Astrocyte (in vitro differentiated cells and primary cell): ENCODE measurements around the gene EGR1. TPM values are rescaled to one million over a fixed set of nuclear protein-coding genes. Genes with fewer than 3 reads are reported as not detected.
A peak's percentile ranks its signal among the peaks of the same experiment; 100 is the strongest.

Experiments used
- DNase-seq: peaks from one replicate; pipeline ENCODE4 v3.0.0-alpha.2; 2010; ENCODE audit warnings: low read depth
- FAIRE-seq: peaks from 2 replicates; lab custom pipeline; 2011; peaks lifted over from hg19 to GRCh38; lab: Jason Lieb, UNC
- H2AFZ ChIP-seq: 2 replicates; pipeline ENCODE4 v1.6.0; 2012; ENCODE audit warnings: low read depth, low read length, inconsistent platforms
- H3K27ac ChIP-seq: 2 replicates; pipeline ENCODE4 v1.5.1; 2011; ENCODE audit warnings: low read depth, low read length, inconsistent platforms
- H3K27me3 ChIP-seq: 2 replicates; pipeline ENCODE4 v1.6.0; 2011; ENCODE audit warnings: low read length, inconsistent platforms; ENCODE audit not compliant: insufficient read depth
- H3K36me3 ChIP-seq: 2 replicates; pipeline ENCODE4 v1.5.1; 2011; ENCODE audit warnings: low read length, inconsistent platforms; ENCODE audit not compliant: insufficient read depth
- H3K4me1 ChIP-seq: 2 replicates; pipeline ENCODE4 v1.5.1; 2011; ENCODE audit warnings: low read length, inconsistent platforms; ENCODE audit not compliant: insufficient read depth
- H3K4me2 ChIP-seq: 2 replicates; pipeline ENCODE4 v1.6.0; 2012; ENCODE audit warnings: low read length, inconsistent platforms
- H3K4me3 ChIP-seq: 2 replicates; pipeline ENCODE4 v1.5.1; 2011; ENCODE audit warnings: low read depth, mild to moderate bottlenecking, low read length, inconsistent platforms; ENCODE audit not compliant: insufficient read depth
- H3K79me2 ChIP-seq: 2 replicates; pipeline ENCODE4 v1.6.0; 2012; ENCODE audit warnings: mild to moderate bottlenecking, low read length, inconsistent platforms; ENCODE audit not compliant: insufficient read depth
- H3K9ac ChIP-seq: 2 replicates; pipeline ENCODE4 v1.6.0; 2012; ENCODE audit warnings: mild to moderate bottlenecking, low read length, inconsistent platforms
- H3K9me3 ChIP-seq: 2 replicates; pipeline ENCODE4 v1.5.1; 2012; ENCODE audit warnings: low read depth, mild to moderate bottlenecking, low read length, inconsistent platforms; ENCODE audit not compliant: insufficient read depth
- H4K20me1 ChIP-seq: 2 replicates; pipeline ENCODE4 v1.6.0; 2012; ENCODE audit warnings: low read length, inconsistent platforms; ENCODE audit not compliant: insufficient read depth
- H3K27ac Mint-ChIP-seq: one replicate; pipeline ENCODE4 v1.8.0; 2021; ENCODE audit warnings: mild to moderate bottlenecking, mixed read lengths; ENCODE audit not compliant: unreplicated experiment
- H3K27me3 Mint-ChIP-seq: one replicate; pipeline ENCODE4 v1.8.0; 2021; ENCODE audit warnings: low read depth, mixed read lengths; ENCODE audit not compliant: unreplicated experiment
- H3K36me3 Mint-ChIP-seq: one replicate; pipeline ENCODE4 v1.8.0; 2021; ENCODE audit warnings: low read depth, mixed read lengths; ENCODE audit not compliant: unreplicated experiment
- H3K4me1 Mint-ChIP-seq: one replicate; pipeline ENCODE4 v1.8.0; 2021; ENCODE audit warnings: low read depth, mixed read lengths; ENCODE audit not compliant: unreplicated experiment
- H3K4me3 Mint-ChIP-seq: one replicate; pipeline ENCODE4 v1.8.0; 2021; ENCODE audit warnings: mild to moderate bottlenecking, moderate library complexity, mixed read lengths; ENCODE audit not compliant: unreplicated experiment
- H3K9me3 Mint-ChIP-seq: one replicate; pipeline ENCODE4 v1.8.0; 2021; ENCODE audit warnings: mild to moderate bottlenecking, mixed read lengths; ENCODE audit not compliant: unreplicated experiment
- CTCF ChIP-seq: IDR thresholded peaks from 2 replicates; pipeline ENCODE4 v1.5.1; 2011; ENCODE audit warnings: low read depth, mild to moderate bottlenecking, inconsistent platforms, low read length, moderate library complexity; ENCODE audit not compliant: insufficient read depth
- EZH2 ChIP-seq: IDR thresholded peaks from 2 replicates; pipeline ENCODE4 v1.6.1; 2012; ENCODE audit warnings: mild to moderate bottlenecking, low read length, inconsistent platforms; ENCODE audit not compliant: insufficient read depth
- total RNA-seq: library from RNA; stranded (reverse); gene quantifications from 2 replicates; pipeline ENCODE4 v1.2.1, GENCODE V29; 2021

Gene EGR1
- total RNA-seq, 1 donor from 2014 or later, result 31.5 TPM

GRCh38 chr5:138502521-138502920, 37.2 kb downstream of the EGR1 start:
- H3K27ac Mint-ChIP-seq, result no peak overlapping the region
- Histone ChIP-seq H3K4me1 (peaks cover 6% of the 10 kb centered on the region), H3K4me2 (no peak overlapping the region), H3K4me3 (no peak overlapping the region), H3K9ac (no peak overlapping the region), H2AFZ (no peak overlapping the region), H4K20me1 (peaks cover 38% of the 10 kb centered on the region), H3K9me3 (no peaks in the 10 kb centered on the region), H3K79me2 (no peaks in the 10 kb centered on the region), H3K27ac (no peak overlapping the region), H3K36me3 (peaks cover 14% of the 10 kb centered on the region), H3K27me3 (no peaks in the 10 kb centered on the region)
- FAIRE-seq (no peak), DNase-seq (no peak)
- no peaks in the 10 kb centered on the region for H3K27me3 Mint-ChIP-seq
- H3K4me3 Mint-ChIP-seq, result no peak overlapping the region
- H3K36me3 Mint-ChIP-seq, result no peaks in the 10 kb centered on the region
- no peak for TF ChIP-seq CTCF
- TF ChIP-seq EZH2, result no peak
- no peaks in the 10 kb centered on the region for H3K4me1 Mint-ChIP-seq
- H3K9me3 Mint-ChIP-seq, result no peaks in the 10 kb centered on the region

- H3K9me3 Mint-ChIP-seq, result no peaks in the 10 kb centered on the region
- Histone ChIP-seq H3K9ac (no peak overlapping the region), H3K36me3 (peaks cover 24% of the 10 kb centered on the region), H3K4me3 (no peak overlapping the region), H3K27ac (no peak overlapping the region), H3K79me2 (no peaks in the 10 kb centered on the region), H3K9me3 (no peaks in the 10 kb centered on the region), H3K27me3 (no peaks in the 10 kb centered on the region), H3K4me1 (peaks cover 6% of the 10 kb centered on the region), H4K20me1 (peaks cover 45% of the 10 kb centered on the region), H3K4me2 (no peak overlapping the region), H2AFZ (no peak overlapping the region)
- TF ChIP-seq CTCF (peak; percentile 78), EZH2 (no peak)
- no peaks in the 10 kb centered on the region for H3K4me1 Mint-ChIP-seq
- H3K27ac Mint-ChIP-seq, result peak overlapping the region; percentile 53
- FAIRE-seq (no peak), DNase-seq (peak; percentile 30)
- no peaks in the 10 kb centered on the region for H3K27me3 Mint-ChIP-seq
- H3K4me3 Mint-ChIP-seq, result no peak overlapping the region
- H3K36me3 Mint-ChIP-seq, result no peaks in the 10 kb centered on the region
Observed at GRCh38 chr5:138503487-138504270, 38.4 kb downstream of the EGR1 start.

- H3K4me1 Mint-ChIP-seq, result peaks cover 1% of the 10 kb centered on the region
- Histone ChIP-seq H3K27ac (no peak overlapping the region), H3K79me2 (no peaks in the 10 kb centered on the region), H3K9me3 (no peaks in the 10 kb centered on the region), H3K4me3 (no peak overlapping the region), H3K4me1 (peaks cover 6% of the 10 kb centered on the region), H3K36me3 (peaks cover 28% of the 10 kb centered on the region), H3K4me2 (no peak overlapping the region), H3K27me3 (no peaks in the 10 kb centered on the region), H3K9ac (no peak overlapping the region), H4K20me1 (peaks cover 53% of the 10 kb centered on the region), H2AFZ (no peak overlapping the region)
- H3K4me3 Mint-ChIP-seq, result no peak overlapping the region
- DNase-seq, result no peak
- no peaks in the 10 kb centered on the region for H3K27me3 Mint-ChIP-seq
- no peaks in the 10 kb centered on the region for H3K9me3 Mint-ChIP-seq
- peaks cover 4% of the 10 kb centered on the region for H3K36me3 Mint-ChIP-seq
- TF ChIP-seq EZH2, result no peak
- TF ChIP-seq CTCF, result no peak
- no peak for FAIRE-seq
- no peak overlapping the region for H3K27ac Mint-ChIP-seq
Observed at GRCh38 chr5:138504799-138505198, 39.5 kb downstream of the EGR1 start.
